GM12873 (cell line): Measurements from ENCODE around the gene SLC22A4.

Experiments
- TF ChIP-seq, protein P1 (sequence below): IDR thresholded peaks from 2 replicates; pipeline ENCODE4 v1.5.1; 2012; ENCODE audit warnings: low read depth, mild to moderate bottlenecking, moderate library complexity, low read length, control low read depth; ENCODE audit not compliant: insufficient read depth; ENCODE audit errors: missing control alignments

The SLC22A4 gene

DNA sequence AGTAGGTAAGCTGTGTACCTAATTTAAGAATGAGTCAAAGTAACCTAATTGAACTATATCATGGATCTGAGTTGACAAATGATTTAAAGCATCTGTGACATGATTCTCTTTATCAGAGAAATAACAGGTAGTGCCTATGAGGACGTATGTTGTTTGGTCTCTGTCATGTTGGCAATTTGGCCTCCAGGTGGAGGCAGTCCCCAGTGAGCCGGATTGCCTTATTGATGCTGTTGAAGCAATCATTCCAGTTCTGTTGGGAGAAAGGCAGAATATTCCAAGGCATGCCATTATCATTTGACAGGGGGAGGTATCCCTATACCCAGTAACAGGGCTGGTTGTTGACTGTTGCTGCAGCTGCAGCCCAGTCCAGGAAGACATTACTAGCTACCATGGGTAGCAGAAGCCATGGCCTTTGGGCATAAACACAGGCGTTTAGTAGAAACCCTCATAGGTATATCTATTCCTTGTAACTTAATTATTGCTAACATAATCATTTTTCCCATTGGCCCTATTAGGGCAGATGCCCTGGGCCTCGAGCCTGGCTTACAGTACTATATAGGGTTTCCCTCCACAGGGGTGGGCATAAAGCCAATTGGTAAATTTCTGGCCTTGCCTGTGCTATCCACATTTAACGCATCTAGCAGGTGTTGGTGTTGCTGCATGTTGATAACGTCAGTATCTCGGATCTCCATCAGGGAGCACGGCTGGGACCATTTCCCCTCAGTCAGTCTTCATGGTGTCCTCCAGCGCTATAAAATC is 12.2 kb upstream of the SLC22A4 start:
- TF ChIP-seq, protein P1, sequence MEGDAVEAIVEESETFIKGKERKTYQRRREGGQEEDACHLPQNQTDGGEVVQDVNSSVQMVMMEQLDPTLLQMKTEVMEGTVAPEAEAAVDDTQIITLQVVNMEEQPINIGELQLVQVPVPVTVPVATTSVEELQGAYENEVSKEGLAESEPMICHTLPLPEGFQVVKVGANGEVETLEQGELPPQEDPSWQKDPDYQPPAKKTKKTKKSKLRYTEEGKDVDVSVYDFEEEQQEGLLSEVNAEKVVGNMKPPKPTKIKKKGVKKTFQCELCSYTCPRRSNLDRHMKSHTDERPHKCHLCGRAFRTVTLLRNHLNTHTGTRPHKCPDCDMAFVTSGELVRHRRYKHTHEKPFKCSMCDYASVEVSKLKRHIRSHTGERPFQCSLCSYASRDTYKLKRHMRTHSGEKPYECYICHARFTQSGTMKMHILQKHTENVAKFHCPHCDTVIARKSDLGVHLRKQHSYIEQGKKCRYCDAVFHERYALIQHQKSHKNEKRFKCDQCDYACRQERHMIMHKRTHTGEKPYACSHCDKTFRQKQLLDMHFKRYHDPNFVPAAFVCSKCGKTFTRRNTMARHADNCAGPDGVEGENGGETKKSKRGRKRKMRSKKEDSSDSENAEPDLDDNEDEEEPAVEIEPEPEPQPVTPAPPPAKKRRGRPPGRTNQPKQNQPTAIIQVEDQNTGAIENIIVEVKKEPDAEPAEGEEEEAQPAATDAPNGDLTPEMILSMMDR: no peak

- TF ChIP-seq, protein P1: peak; percentile 54
These were observed 10.7 kb upstream of the SLC22A4 start for GRCh38 chr5:132283423-132284043.

GRCh38 chr5:132289097-132289496 is 5.1 kb upstream of the SLC22A4 start:
- TF ChIP-seq, protein P1: no peak

- TF ChIP-seq, protein P1: no peak
These were observed 3.2 kb upstream of the SLC22A4 start for GRCh38 chr5:132291026-132291425.

- TF ChIP-seq, protein P1: no peak
These were observed 865 bp upstream of the SLC22A4 start for GRCh38 chr5:132293066-132293991.

GRCh38 chr5:132294728-132295504 is 722 bp downstream of the SLC22A4 start:
- TF ChIP-seq, protein P1: no peak
